Activated naive CD4-positive, alpha-beta T cell treated with anti-CD3 and anti-CD28 coated beads, Interleukin-2, amount 10 ng/mL, durations not matched to agents 7 days and 5 days (primary cell): ENCODE measurements around the gene KIFC1.
"Not testable (repeated sequence)": the region's sequence is repeated elsewhere in the genome, so short reads cannot be mapped to it uniquely, and the experiment has no call there.

Source experiments
- CTCF ChIA-PET: fragments of 350-600 bp; sonication (Branson Sonifier 250); formaldehyde crosslinking; loops from one replicate; lab custom pipeline; 2021; ENCODE audit warnings: antibody characterized with exemption; lab: Charles Lee
- DNase-seq: peaks from one replicate; pipeline ENCODE4 v3.0.0-alpha.2; 2020
- H3K27ac Mint-ChIP-seq: one replicate; pipeline ENCODE4 v1.8.0; 2021; ENCODE audit warnings: mild to moderate bottlenecking, moderate library complexity, mixed read lengths
- H3K27me3 Mint-ChIP-seq: one replicate; pipeline ENCODE4 v1.8.0; 2021; ENCODE audit warnings: mild to moderate bottlenecking, mixed read lengths
- H3K36me3 Mint-ChIP-seq: one replicate; pipeline ENCODE4 v1.8.0; 2021; ENCODE audit warnings: mixed read lengths
- H3K4me1 Mint-ChIP-seq: one replicate; pipeline ENCODE4 v1.8.0; 2021; ENCODE audit warnings: mixed read lengths
- H3K4me3 Mint-ChIP-seq: one replicate; pipeline ENCODE4 v1.8.0; 2021; ENCODE audit warnings: mild to moderate bottlenecking, moderate library complexity, mixed read lengths
- H3K9me3 Mint-ChIP-seq: one replicate; pipeline ENCODE4 v1.8.0; 2021; ENCODE audit warnings: mixed read lengths

KIFC1 gene

DNA sequence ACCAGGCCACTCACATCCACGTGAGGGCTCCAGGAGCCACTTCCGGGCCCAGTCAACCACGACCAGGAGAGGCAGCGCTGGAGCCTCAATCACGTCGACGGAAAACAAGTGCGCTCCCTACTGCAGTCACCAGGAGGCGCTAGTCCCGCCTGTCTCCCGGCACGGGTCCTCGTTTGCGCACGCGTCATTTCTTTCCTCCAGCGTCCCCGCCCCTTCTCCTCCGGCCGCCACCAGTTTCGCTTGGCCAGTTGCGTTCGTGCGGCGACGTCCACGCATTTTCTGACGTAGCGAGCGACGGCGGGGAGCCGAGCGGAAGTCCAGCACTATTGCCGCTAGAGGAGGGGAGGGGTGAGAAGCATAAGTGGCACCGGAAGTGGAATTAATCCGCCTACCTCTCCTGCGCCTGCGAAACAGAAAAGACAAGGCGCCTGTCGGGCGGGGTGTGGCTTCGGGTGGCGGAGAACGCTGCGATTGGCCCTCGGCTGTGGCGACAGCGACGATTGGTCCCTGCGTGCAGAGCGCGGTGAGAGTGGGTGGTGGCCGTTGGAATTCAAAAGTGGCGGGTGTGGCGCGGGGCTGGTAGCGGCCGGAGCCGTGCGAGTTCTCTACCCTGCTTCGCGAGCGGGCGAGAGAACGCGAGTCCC lies at the start of gene KIFC1:
KIFC1 (plus strand) TSS at position 546 of the 644 bp plus-strand sequence. CDS start 163 bp downstream, outside the sequence.
- CTCF ChIA-PET: interaction anchor here (0.7 to 2.0 kb wide), 14 partner anchors 9 to 309 kb away, joined by 3 to 10 read pairs (median 4); partner anchors contain the start of genes ZBTB22 and ZBTB9
- peak within 1 kb of the TSS; percentile 87 for H3K4me3 Mint-ChIP-seq
- H3K36me3 Mint-ChIP-seq: peaks cover 33% of the 10 kb centered on the region
- DNase-seq: peak; percentile 99
- H3K4me1 Mint-ChIP-seq: peaks cover 50% of the 10 kb centered on the region
- peak within 1 kb of the TSS; percentile 97 for H3K27ac Mint-ChIP-seq
- H3K9me3 Mint-ChIP-seq: no peaks in the 10 kb centered on the region
- peaks cover 4% of the 10 kb centered on the region for H3K27me3 Mint-ChIP-seq

DNA sequence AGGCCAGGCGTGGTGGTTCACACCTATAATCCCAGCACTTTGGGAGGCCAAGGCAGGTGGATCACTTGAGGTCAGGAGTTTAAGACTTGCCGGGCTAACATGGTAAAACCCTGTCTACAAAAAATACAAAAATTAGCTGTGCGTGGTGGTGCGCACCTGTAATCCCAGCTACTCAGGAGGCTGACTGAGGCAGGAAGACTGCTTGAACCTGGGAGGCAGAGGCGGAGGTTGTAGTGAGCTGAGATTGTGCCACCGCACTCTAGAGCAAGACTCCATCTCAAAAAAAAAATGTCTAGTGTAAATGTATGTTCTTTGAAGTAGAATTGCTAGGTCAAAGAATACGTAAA lies 48.0 kb upstream of the KIFC1 start:
- Mint-ChIP-seq H3K4me3 (peak overlapping the region; percentile 68), H3K27ac (peak overlapping the region; percentile 94), H3K4me1 (peaks cover 57% of the 10 kb centered on the region)
- DNase-seq, H3K36me3 Mint-ChIP-seq, H3K27me3 Mint-ChIP-seq, H3K9me3 Mint-ChIP-seq: not testable (repeated sequence)
- CTCF ChIA-PET: interaction anchor here (1.7 to 3.1 kb wide), 2 partner anchors 9 to 44 kb away, joined by 3 to 10 read pairs; partner anchors contain the start of gene RGL2

GRCh38 chr6:33343953-33344611 lies 47.5 kb upstream of the KIFC1 start:
- peaks cover 57% of the 10 kb centered on the region for H3K4me1 Mint-ChIP-seq
- H3K9me3 Mint-ChIP-seq: no peaks in the 10 kb centered on the region
- peak; percentile 74 for DNase-seq
- CTCF ChIA-PET: interaction anchor here (0.7 to 3.1 kb wide), 8 partner anchors 10 to 72 kb away, joined by 3 to 18 read pairs (median 4); partner anchors contain the start of genes RGL2, RPS18 and ZBTB22
- H3K4me3 Mint-ChIP-seq: peak overlapping the region; percentile 68
- H3K27ac Mint-ChIP-seq: peak overlapping the region; percentile 94
- no peaks in the 10 kb centered on the region for H3K36me3 Mint-ChIP-seq
- H3K27me3 Mint-ChIP-seq: no peaks in the 10 kb centered on the region

GRCh38 chr6:33344701-33345697 lies 46.6 kb upstream of the KIFC1 start:
- Mint-ChIP-seq H3K9me3 (no peaks in the 10 kb centered on the region), H3K4me1 (peaks cover 57% of the 10 kb centered on the region), H3K4me3 (peak overlapping the region; percentile 63), H3K27ac (peak overlapping the region; percentile 94), H3K27me3 (no peaks in the 10 kb centered on the region), H3K36me3 (no peaks in the 10 kb centered on the region)
- CTCF ChIA-PET: interaction anchor here (0.7 to 3.1 kb wide), 14 partner anchors 9 to 272 kb away, joined by 3 to 18 read pairs (median 4); partner anchors contain the start of genes B3GALT4, HLA-DPA1, RGL2 and RPS18
- DNase-seq: peak; percentile 79

DNA sequence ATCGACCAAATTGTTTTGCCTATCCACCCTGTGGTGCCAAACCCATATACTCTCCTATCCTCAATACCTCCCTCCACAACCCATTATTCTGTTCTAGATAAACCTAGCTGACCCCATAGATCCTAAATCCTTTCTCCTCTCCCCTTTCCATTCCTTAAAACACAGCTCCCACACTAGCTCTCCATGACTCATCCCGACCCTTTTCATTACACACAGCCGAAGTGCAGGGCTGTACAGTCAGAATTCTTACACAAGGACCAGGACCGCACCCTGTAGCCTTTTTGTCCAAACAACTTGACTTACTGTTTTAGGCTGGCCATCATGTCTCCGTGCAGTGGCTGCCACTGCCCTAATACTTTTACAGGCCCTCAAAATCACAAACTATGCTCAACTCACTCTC lies 44.7 kb upstream of the KIFC1 start:
- peaks cover 45% of the 10 kb centered on the region for H3K4me1 Mint-ChIP-seq
- H3K4me3 Mint-ChIP-seq, DNase-seq, H3K36me3 Mint-ChIP-seq, H3K9me3 Mint-ChIP-seq, H3K27me3 Mint-ChIP-seq, CTCF ChIA-PET, H3K27ac Mint-ChIP-seq: not testable (repeated sequence)

DNA sequence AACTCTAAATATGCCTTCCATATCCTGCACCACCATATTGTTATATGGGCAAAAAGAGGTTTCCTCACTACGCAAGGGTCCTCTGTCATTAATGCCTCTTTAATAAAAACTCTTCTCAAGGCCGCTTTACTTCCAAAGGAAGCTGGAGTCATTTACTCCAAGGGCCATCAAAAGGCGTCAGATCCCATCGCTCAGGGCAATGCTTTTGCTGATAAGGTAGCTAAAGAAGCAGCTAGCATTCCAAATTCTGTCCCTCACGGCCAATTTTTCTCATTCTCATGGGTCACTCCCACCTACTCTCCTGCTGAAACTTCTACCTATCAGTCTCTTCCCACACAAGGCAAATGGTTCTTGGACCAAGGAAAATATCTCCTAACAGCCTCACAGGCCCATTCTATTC lies 43.8 kb upstream of the KIFC1 start:
- peaks cover 3% of the 10 kb centered on the region for H3K27me3 Mint-ChIP-seq
- CTCF ChIA-PET: interaction anchor here (1.3 kb wide), 1 partner anchor 43 kb away, joined by 4 read pairs; no protein-coding TSS in a partner anchor
- no peaks in the 10 kb centered on the region for H3K9me3 Mint-ChIP-seq
- H3K4me1 Mint-ChIP-seq: peaks cover 41% of the 10 kb centered on the region
- no peak overlapping the region for H3K27ac Mint-ChIP-seq
- DNase-seq: no peak
- no peak overlapping the region for H3K4me3 Mint-ChIP-seq
- no peaks in the 10 kb centered on the region for H3K36me3 Mint-ChIP-seq

DNA sequence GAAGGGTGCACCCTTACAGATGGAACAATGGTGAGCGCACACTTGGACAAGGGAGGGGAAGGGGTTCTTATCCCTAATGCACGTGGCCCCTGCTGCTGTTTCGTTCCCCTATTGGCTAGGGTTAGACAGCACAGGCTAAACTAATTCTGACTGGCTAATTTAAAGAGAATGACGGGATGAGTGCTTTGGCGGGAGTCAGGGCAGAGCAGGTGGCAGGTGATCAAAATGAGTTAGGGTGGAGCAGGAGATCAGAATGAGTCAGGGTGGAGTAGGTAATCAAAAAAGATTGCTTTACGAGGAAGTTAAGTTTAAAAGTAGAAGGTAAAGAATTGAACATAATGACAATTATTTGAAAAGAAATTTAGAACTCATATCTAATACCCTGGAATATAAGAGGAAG lies 35.8 kb upstream of the KIFC1 start:
- DNase-seq, CTCF ChIA-PET, H3K4me3 Mint-ChIP-seq, H3K9me3 Mint-ChIP-seq, H3K36me3 Mint-ChIP-seq, H3K27ac Mint-ChIP-seq, H3K4me1 Mint-ChIP-seq: not testable (repeated sequence)
- peaks cover 38% of the 10 kb centered on the region for H3K27me3 Mint-ChIP-seq

DNA sequence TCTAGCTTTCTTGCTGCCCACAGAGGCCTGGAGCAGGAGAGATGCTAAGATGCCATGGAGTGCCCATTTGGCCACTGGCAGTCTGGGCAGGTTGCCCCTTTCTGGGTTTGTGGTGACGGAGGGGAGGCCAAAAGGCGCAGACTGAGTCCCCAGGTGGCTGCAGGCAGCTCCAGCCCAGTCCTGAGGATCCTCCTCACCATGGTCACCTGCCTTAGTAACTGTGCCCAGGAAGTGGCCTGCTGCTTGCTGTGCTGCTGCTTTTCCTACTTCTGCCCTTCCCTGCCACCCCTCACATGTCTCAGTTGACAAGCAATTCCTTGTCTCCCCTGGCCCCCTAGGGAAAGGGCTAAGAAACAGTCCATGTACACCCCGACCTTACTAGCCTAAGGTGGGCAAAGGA lies 35.3 kb upstream of the KIFC1 start:
- no peak for DNase-seq
- no peaks in the 10 kb centered on the region for H3K9me3 Mint-ChIP-seq
- H3K27me3 Mint-ChIP-seq: peaks cover 40% of the 10 kb centered on the region
- no peak overlapping the region for H3K4me3 Mint-ChIP-seq
- CTCF ChIA-PET: no interaction called here
- no peaks in the 10 kb centered on the region for H3K4me1 Mint-ChIP-seq
- no peaks in the 10 kb centered on the region for H3K36me3 Mint-ChIP-seq
- H3K27ac Mint-ChIP-seq: no peak overlapping the region

DNA sequence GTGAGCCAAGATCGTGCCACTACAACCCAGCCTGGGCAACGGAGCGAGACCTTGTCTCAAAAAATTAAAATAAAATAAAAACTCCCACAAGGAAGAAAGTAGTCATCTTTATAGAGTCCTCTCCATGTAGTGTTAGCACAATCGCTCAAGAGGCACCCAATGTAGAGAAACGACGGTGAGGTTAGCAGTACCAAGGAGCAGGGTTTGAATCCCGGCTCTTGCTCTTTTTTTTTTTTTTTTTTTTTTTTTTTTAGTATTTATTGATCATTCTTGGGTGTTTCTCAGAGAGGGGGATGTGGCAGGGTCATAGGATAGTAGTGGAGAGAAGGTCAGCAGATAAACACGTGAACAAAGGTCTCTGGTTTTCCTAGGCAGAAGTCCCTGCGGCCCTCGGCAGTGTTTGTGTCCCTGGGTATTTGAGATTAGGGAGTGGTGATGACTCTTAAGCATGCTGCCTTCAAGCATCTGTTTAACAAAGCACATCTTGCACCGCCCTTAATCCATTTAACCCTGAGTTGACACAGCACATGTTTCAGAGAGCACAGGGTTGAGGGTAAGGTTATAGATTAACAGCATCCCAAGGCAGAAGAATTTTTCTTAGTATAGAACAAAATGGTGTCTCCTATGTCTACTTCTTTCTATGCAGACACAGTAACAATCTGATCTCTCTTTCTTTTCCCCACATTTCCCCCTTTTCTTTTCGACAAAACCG lies 34.3 kb upstream of the KIFC1 start:
- H3K4me1 Mint-ChIP-seq, CTCF ChIA-PET, H3K4me3 Mint-ChIP-seq, DNase-seq, H3K36me3 Mint-ChIP-seq, H3K9me3 Mint-ChIP-seq, H3K27ac Mint-ChIP-seq: not testable (repeated sequence)
- peaks cover 41% of the 10 kb centered on the region for H3K27me3 Mint-ChIP-seq

DNA sequence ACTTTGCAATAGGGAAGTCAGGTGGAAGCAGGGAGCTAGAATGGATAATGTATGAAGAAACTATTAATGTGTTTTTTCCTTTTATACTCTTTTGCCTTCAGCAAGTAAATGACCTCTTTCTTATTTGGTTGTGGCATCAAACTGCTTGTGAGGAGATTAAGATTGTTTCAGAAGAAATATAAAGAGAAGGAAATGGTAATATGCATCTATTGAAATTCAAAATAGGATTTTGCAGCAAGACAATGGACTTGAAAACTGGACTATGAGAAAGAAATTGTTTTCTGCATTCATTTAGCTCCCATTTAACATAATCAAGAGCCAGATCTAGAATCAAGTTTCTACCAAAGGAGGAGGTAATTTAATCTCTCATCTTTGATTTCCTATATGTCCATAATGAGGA lies 32.3 kb upstream of the KIFC1 start:
- H3K9me3 Mint-ChIP-seq: no peaks in the 10 kb centered on the region
- H3K4me3 Mint-ChIP-seq: no peak overlapping the region
- CTCF ChIA-PET: interaction anchor here (1.0 kb wide), 1 partner anchor 32 kb away, joined by 5 read pairs; no protein-coding TSS in a partner anchor
- no peaks in the 10 kb centered on the region for H3K36me3 Mint-ChIP-seq
- no peak overlapping the region for H3K27ac Mint-ChIP-seq
- peaks cover 47% of the 10 kb centered on the region for H3K27me3 Mint-ChIP-seq
- peaks cover under 1% of the 10 kb centered on the region for H3K4me1 Mint-ChIP-seq
- DNase-seq: no peak

GRCh38 chr6:33363486-33363885 lies 28.1 kb upstream of the KIFC1 start:
- H3K27ac Mint-ChIP-seq, H3K9me3 Mint-ChIP-seq, CTCF ChIA-PET, H3K36me3 Mint-ChIP-seq, DNase-seq, H3K4me1 Mint-ChIP-seq, H3K4me3 Mint-ChIP-seq: not testable (repeated sequence)
- H3K27me3 Mint-ChIP-seq: peaks cover 29% of the 10 kb centered on the region

DNA sequence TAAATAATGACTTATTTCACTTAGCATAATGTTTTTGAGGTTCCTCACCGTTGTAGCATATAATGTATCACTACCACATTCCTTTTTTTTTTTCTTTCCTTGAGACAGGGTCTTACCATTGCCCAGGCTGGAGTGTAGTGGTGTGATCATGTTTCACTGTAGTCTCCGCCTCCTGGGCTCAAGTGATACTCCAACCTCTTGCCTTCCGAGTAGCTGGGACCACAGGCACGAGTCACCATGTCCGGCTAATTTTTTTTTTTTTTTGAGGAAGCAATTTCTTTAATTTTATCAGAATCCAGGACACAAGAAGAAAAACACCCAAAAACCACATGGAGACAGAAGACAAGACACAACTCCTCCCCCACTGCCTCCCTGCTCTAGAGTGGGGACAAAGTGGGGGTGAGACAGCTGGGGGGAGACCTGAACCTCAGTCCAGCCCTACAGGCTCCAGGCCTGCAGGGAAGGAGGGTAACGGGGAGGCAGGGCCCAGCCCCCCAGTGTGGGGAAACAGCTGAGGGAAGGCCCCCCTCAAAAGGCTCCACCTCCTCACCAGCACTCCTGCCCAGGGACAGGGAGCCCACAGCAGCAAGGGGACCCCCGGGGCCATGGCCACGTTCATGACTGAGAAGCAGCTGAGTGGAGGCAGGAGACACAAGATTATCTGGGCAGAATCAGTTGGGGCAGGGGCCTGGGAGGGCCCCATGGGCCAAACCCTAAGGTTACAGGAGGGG lies 27.0 kb upstream of the KIFC1 start:
- peaks cover 21% of the 10 kb centered on the region for H3K27me3 Mint-ChIP-seq
- H3K4me1 Mint-ChIP-seq, H3K4me3 Mint-ChIP-seq, H3K9me3 Mint-ChIP-seq, H3K27ac Mint-ChIP-seq, H3K36me3 Mint-ChIP-seq, DNase-seq, CTCF ChIA-PET: not testable (repeated sequence)
